Measurements from ENCODE around the gene GRIN3B.
A peak's percentile ranks its signal among the peaks of the same experiment; 100 is the strongest.

GRIN3B gene

GRCh38 chr19:991932-992669 lies 8.1 kb upstream of the GRIN3B start:
- DNase-seq, result no peak

DNA sequence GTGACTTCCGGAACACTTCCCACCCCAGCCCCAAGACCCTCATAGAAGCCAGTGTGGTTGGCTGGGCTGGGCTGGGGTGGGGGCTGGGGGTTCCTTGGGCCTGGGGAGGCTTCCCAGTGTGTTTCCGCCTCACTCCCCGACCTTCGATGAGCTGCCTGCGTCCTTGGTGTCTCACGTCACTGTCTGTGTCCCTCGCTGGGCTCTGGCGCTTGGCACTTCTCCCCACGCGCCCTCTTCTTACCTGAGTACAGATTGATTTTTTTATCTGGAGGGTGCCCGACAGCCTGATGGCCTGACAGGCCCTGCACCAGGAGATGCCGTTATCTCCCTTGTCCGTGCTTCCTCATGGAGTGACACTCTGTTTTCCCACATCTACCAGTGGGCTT lies 7.6 kb upstream of the GRIN3B start:
- DNase-seq, result no peak

GRCh38 chr19:993361-993830 lies 6.8 kb upstream of the GRIN3B start:
- no peak for DNase-seq

DNA sequence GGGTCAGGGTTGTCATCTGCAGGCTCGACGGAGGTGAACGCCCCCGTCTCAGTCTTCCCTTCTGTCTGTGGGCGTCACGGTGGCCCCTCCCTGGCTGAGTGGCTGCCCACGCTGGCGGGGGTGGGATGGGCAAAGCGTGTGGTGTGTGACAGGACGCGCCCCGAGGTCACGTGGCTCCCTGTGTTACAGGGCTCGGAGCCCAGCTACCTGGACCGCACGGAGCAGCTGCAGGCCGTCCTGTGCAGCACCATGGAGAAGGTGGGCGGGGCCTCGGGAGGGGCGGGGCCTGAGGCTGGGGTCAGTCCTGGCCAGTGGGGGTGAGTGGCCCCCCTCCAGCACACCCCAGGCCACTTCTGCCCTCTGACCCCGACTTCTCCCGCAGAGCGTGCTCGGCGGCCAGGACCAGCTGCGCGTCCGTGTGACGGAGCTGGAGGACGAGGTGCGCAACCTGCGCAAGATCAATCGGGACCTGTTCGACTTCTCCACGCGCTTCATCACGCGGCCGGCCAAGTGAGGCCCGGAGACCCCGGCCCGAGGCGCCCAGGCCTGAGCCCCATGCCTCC lies 6.3 kb upstream of the GRIN3B start:
- no peak for DNase-seq

GRCh38 chr19:994516-994915 lies 5.7 kb upstream of the GRIN3B start:
- no peak for DNase-seq

DNA sequence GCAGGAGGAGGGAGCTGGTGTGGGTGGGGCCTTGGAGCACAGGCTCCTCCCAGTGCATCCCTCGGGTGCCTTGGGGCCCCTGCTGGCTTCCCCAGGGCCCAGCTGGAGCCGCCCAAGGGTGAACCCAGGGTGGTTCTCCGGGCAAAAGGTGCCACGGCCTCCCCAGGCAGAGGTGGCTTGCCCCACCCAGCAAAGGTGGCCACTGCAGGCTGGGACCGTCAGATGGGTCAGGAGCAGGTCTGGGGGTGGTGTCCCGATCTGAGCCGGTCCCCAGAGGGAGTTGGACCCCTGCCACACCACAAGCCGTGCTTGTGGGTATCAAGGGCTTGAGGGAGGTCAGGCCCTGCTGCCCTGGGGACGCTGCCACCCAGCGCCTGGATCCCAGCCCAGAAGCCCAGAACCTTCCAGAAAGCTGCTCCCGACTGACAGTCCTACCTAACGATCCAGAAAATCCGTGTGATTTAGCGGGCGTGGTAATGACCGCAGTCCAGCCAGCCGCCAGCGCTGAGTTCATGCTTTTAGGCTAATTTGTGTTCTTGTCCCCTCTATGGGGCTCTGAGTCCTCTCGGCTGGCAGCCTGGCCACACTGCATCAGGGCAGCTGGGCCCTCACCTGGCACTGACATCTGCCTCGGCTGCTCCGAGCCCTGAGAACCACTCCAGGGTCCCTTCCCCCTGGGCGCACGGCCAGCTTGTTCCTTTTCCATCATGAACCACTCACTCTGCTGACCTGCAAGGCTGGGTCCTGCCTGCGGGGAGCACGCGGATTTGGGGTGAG lies 5.0 kb upstream of the GRIN3B start:
- DNase-seq, result no peak

- DNase-seq, result peak; percentile 33
Observed at GRCh38 chr19:996051-996838, 4.0 kb upstream of the GRIN3B start.

DNA sequence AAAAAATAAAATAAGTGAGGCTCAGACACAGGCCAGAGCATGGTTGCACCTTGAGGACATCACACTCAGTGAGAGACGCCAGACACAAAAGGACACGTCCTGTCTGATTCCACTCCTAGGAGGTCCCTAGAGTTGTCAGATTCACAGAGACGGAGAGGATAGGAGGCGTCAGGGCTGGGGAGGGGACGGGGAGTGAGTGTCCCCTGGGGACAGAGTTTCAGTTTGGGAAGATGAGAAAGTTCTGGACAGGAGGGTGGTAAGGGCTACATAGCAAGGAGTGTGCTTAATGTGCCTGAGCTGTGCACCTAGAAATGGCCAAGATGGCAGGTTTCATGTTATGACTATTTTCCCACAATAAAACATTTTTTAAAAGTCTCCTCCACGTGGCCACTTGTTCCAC lies 2.2 kb upstream of the GRIN3B start:
- no peak for DNase-seq

GRCh38 chr19:999379-999719 lies 870 bp upstream of the GRIN3B start:
- no peak for DNase-seq

DNA sequence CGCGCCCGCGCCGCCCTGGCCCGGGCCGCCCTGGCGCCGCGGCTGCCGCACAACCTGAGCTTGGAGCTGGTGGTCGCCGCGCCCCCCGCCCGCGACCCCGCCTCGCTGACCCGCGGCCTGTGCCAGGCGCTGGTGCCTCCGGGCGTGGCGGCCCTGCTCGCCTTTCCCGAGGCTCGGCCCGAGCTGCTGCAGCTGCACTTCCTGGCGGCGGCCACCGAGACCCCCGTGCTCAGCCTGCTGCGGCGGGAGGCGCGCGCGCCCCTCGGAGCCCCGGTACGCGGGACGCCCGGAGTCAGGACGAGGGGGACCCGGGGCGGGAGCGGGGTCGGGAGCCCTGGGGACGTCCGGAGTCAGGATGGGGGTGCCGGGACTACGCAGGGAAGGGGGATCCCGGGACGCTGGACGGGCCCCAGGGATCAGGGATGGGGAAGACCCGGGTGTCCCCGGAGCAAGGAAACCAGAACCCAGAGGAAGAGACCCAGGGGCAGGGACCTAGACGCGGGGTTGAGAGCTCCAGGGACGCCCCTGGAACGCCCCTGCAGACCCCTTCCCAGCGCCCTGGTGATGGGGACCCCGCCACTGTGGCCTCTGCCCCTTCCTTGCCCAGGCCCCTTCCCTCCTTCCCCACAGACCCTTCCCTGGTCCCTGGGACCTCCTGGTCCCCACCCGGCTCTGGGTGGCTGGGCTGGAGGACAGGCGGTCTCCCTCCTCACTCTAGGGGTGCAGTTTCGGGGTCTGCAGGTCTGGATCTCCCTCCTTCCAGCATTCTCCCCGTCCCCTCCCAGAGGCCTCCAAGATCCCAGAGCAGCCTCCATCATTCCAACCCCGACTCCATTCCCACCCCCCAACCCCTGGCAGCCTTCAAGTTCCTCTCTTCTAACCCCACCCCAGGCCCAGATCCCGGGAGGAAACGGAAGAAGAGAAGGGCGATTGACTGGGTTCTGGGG lies 645 bp downstream of the GRIN3B start:
- no peak for DNase-seq

DNA sequence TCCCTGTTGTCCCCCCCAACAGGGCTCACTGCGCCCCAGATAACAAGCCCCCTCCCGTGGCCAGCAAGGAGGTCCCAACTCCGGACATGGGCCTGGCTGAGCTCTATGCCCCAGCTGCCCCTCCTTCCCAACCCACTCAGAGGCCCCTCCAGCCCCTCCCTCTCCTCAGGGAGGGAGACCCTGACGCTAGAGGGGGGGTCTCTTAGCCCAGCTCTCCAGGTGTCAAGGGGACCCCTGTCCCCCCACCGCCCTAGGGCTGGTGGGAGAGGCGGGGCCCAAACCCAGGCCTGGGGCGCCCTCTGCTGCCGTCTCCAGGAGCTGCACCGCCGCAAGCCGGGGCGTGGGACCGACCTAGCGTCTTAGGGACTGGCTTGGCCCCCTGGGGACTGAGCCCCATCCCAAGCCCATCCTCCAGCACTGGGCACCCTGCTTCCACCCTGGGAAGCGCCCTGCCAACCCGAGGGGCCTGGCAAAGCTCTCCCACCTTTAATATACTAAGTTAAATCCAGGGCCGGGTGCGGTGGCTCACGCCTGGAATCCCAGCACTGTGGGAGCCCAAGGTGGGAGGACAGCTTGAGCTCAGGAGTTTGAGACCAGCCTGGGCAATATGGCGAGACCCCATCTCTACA lies 1.4 kb downstream of the GRIN3B start:
- DNase-seq, result peak; percentile 27

DNA sequence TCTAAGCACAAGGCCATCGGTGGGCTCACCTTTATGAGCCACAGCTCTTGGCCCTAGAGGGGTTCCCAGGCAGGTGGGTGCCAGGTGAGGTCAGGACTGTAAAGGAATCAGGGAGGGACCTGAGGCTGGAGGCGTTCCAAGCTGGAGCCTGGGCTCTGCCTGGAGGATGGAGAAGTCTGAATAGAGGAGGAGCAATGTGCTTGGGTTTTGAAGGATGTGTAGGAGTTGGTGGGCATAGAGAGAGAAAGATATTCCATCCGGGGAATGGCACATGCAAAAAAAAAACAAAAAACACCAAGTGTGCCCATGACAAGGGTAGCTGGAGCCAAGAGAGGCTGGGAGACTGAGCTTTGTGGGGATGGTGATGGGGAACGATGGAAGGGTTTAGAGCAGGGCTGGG lies 2.4 kb downstream of the GRIN3B start:
- DNase-seq, result no peak

- DNase-seq, result no peak
Observed at GRCh38 chr19:1003283-1003682, 3.1 kb downstream of the GRIN3B start.

DNA sequence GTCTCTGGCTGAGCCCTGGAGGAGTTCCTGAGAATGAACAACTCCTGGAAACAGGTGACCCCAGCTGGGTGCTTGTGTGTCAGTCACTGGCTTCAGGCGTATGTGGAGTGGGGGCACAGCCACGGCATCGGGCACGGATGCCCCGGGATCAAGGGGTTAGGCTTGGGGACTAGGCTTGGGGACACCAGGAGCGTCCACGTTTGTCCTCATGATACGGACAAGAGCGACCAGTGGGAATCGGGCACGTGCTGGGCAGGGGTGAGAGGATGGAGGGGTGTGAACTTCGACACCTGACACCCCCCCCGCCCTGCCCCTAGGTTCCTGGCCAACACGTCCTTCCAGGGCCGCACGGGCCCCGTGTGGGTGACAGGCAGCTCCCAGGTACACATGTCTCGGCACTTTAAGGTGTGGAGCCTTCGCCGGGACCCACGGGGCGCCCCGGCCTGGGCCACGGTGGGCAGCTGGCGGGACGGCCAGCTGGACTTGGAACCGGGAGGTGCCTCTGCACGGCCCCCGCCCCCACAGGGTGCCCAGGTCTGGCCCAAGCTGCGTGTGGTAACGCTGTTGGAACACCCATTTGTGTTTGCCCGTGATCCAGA lies 4.1 kb downstream of the GRIN3B start:
- DNase-seq, result no peak

GRCh38 chr19:1004803-1005664 lies 4.8 kb downstream of the GRIN3B start:
- DNase-seq, result no peak

- no peak for DNase-seq
Observed at GRCh38 chr19:1006711-1007398, 6.6 kb downstream of the GRIN3B start.

DNA sequence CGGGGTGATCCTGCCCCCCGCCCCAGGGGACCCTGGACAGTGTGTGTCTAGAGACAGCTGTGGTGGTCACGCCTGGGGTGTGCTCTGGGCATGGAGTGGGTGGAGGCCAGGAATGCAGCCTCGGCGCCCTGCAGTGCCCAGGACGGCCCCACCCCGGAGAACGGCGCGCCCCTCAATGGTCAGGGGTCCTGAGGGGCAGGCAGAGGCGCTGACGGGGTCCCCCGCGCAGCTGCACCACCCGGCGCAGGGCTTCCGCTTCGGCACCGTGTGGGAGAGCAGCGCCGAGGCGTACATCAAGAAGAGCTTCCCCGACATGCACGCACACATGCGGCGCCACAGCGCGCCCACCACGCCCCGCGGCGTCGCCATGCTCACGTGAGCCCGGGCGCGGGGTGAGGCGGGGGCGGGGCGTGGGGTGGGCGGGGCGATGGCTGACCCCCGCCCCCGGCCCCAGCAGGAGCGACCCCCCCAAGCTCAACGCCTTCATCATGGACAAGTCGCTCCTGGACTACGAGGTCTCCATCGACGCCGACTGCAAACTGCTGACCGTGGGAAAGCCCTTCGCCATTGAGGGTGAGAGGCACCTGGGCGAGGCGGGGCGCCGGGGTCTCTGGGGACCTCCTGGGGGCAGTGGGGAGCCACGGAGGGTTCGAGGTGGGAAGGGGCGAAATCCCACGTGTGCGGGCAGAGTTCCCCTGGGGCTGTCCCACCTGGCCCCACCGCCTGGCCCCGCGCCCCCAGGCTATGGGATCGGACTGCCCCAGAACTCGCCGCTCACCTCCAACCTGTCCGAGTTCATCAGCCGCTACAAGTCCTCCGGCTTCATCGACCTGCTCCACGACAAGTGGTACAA lies 7.4 kb downstream of the GRIN3B start:
- no peak for DNase-seq

DNA sequence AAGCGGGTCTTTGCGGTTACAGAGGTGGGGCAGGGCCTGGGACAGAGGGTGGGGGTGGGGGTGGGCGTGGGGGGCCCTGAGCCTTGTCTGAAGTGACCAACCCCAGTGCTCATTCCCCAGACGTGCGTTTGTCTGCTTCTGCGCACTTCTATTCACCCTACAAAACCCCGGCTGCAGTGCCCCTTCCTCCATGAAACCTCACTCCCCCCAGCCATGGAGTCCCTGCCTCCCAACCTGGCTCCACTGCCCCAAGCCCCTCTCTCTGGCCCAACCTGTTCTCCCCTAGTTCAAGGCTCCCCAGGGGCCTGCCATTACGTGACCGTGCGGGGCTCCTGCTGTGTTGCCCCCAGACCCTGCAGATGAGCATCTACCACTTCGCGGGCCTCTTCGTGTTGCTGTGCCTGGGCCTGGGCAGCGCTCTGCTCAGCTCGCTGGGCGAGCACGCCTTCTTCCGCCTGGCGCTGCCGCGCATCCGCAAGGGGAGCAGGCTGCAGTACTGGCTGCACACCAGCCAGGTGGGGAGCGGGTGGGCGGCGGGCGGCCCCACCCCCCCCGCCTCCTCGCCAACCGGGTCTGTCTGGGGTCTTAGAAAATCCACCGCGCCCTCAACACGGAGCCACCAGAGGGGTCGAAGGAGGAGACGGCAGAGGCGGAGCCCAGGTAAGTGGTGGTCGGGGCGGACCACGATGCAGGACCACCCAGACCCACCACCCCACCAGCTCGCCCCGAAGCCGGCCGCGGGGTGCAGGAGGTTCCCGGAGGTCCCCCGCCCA lies 8.2 kb downstream of the GRIN3B start:
- DNase-seq, result no peak
